ENCODE results near the gene IQCH. TPM values are rescaled to one million over a fixed set of nuclear protein-coding genes. Genes with fewer than 3 reads are reported as not detected.

Gene IQCH
- total RNA-seq, 1 donor from 2014 or later: 4.5 TPM

DNA sequence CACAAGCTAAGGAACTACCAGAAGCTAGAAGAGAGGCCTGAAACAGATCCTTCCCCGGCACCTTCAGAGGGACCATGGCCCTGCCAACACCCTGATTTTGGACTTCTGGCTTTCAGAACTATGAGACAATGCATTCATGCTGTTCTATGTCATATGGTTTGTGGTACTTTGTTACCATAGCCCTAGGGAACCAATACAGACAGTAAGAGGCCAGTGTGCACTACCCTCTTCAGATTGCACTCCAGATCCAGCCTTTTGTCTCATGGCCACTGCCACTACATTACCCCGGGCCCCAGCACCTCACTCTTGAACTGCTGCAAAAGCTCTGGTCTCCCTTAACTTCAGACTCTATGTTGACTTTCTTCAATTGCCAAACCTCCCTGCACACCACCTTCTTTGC lies 24.1 kb upstream of the IQCH start:
- Mint-ChIP-seq H3K27me3 (ENCODE audit: unreplicated experiment) (peaks cover 2% of the 10 kb centered on the region), H3K36me3 (ENCODE audit: unreplicated experiment) (no peaks in the 10 kb centered on the region), H3K4me3 (ENCODE audit: unreplicated experiment) (no peak overlapping the region), H3K4me1 (ENCODE audit: low read depth, unreplicated experiment) (no peaks in the 10 kb centered on the region), H3K27ac (ENCODE audit: unreplicated experiment) (no peak overlapping the region), H3K9me3 (ENCODE audit: unreplicated experiment) (no peaks in the 10 kb centered on the region)
- DNase-seq: no peak
- TF ChIP-seq, protein P1, sequence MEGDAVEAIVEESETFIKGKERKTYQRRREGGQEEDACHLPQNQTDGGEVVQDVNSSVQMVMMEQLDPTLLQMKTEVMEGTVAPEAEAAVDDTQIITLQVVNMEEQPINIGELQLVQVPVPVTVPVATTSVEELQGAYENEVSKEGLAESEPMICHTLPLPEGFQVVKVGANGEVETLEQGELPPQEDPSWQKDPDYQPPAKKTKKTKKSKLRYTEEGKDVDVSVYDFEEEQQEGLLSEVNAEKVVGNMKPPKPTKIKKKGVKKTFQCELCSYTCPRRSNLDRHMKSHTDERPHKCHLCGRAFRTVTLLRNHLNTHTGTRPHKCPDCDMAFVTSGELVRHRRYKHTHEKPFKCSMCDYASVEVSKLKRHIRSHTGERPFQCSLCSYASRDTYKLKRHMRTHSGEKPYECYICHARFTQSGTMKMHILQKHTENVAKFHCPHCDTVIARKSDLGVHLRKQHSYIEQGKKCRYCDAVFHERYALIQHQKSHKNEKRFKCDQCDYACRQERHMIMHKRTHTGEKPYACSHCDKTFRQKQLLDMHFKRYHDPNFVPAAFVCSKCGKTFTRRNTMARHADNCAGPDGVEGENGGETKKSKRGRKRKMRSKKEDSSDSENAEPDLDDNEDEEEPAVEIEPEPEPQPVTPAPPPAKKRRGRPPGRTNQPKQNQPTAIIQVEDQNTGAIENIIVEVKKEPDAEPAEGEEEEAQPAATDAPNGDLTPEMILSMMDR (IDR thresholded peaks at IDR 0.05; ENCODE audit: partially characterized antibody, unreplicated experiment): no peak

- no peaks in the 10 kb centered on the region for H3K9me3 Mint-ChIP-seq (ENCODE audit: unreplicated experiment)
- DNase-seq: no peak
- no peak overlapping the region for H3K4me3 Mint-ChIP-seq (ENCODE audit: unreplicated experiment)
- no peak overlapping the region for H3K27ac Mint-ChIP-seq (ENCODE audit: unreplicated experiment)
- TF ChIP-seq, protein P1 (IDR thresholded peaks at IDR 0.05; ENCODE audit: partially characterized antibody, unreplicated experiment): no peak
- no peaks in the 10 kb centered on the region for H3K4me1 Mint-ChIP-seq (ENCODE audit: low read depth, unreplicated experiment)
- peaks cover 2% of the 10 kb centered on the region for H3K27me3 Mint-ChIP-seq (ENCODE audit: unreplicated experiment)
- no peaks in the 10 kb centered on the region for H3K36me3 Mint-ChIP-seq (ENCODE audit: unreplicated experiment)
Observed at GRCh38 chr15:67232591-67232990, 22.0 kb upstream of the IQCH start.

GRCh38 chr15:67240235-67241131 lies 14.1 kb upstream of the IQCH start:
- DNase-seq: no peak
- Mint-ChIP-seq H3K27me3 (ENCODE audit: unreplicated experiment) (no peaks in the 10 kb centered on the region), H3K4me3 (ENCODE audit: unreplicated experiment) (no peak overlapping the region), H3K27ac (ENCODE audit: unreplicated experiment) (no peak overlapping the region), H3K36me3 (ENCODE audit: unreplicated experiment) (no peaks in the 10 kb centered on the region), H3K9me3 (ENCODE audit: unreplicated experiment) (no peaks in the 10 kb centered on the region), H3K4me1 (ENCODE audit: low read depth, unreplicated experiment) (peaks cover 18% of the 10 kb centered on the region)
- TF ChIP-seq, protein P1 (IDR thresholded peaks at IDR 0.05; ENCODE audit: partially characterized antibody, unreplicated experiment): no peak

- H3K27ac Mint-ChIP-seq (ENCODE audit: unreplicated experiment): peak overlapping the region; percentile 12
Observed at GRCh38 chr15:67241132-67241855, 13.3 kb upstream of the IQCH start.

More at GRCh38 chr15:67241132-67241855, 13.3 kb upstream of the IQCH start:
- TF ChIP-seq, protein P1 (IDR thresholded peaks at IDR 0.05; ENCODE audit: partially characterized antibody, unreplicated experiment): no peak
- Mint-ChIP-seq H3K9me3 (ENCODE audit: unreplicated experiment) (no peaks in the 10 kb centered on the region), H3K4me3 (ENCODE audit: unreplicated experiment) (no peak overlapping the region), H3K4me1 (ENCODE audit: low read depth, unreplicated experiment) (peaks cover 18% of the 10 kb centered on the region), H3K27me3 (ENCODE audit: unreplicated experiment) (no peaks in the 10 kb centered on the region), H3K36me3 (ENCODE audit: unreplicated experiment) (peaks cover 5% of the 10 kb centered on the region)
- DNase-seq: no peak
